Measurements from ENCODE around the gene MGAT4C. TPM values are rescaled to one million over a fixed set of nuclear protein-coding genes. Genes with fewer than 3 reads are reported as not detected.
"Not testable (repeated sequence)": the region's sequence is repeated elsewhere in the genome, so short reads cannot be mapped to it uniquely, and the experiment has no call there.

Gene MGAT4C
- 1 to 10 TPM in 1 of 4 donors, under 1 TPM in 3; 0.15 to 1.1 (median 0.60) TPM for total RNA-seq

DNA sequence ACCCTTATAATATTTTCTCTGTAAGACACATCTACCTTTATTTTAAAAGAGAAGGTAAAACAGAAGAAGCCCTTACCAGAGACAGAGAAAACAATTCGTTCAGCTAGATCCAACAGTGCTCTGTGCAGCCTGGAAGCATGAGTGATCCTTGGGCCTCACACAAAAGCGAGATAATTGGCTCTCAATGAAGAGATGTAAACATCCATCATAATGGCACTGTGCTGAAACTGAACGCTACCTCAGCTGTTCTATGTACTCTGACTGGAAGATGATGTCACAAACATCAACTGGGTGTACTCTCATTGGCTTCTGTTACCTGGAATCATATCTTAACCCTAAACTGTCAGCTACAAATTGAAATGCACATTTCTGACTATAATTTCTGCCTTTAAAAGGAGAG, at the start of gene MGAT4C:
MGAT4C (minus strand) TSS at position 229 of the 400 bp plus-strand sequence.
- no peaks in the 10 kb centered on the region for H3K36me3 ChIP-seq
- no peaks in the 10 kb centered on the region for H3K9me3 ChIP-seq
- H3K4me1 ChIP-seq, result no peaks in the 10 kb centered on the region
- ATAC-seq, result no peak
- WGBS, 2 donors (ENCODE audit: low coverage in 1 of 2), result 10 to 30% methylated on average over 2 to 3 of the region's 3 CpGs
- H3K27me3 ChIP-seq, result no peaks in the 10 kb centered on the region
- H3K4me3 ChIP-seq, result no peak within 1 kb of the TSS
- no peak within 1 kb of the TSS for H3K27ac ChIP-seq
- TF ChIP-seq POLR2AphosphoS5 (IDR thresholded peaks at IDR 0.05) (no peak), EP300 (IDR thresholded peaks at IDR 0.05) (no peak), POLR2A (IDR thresholded peaks at IDR 0.05) (no peak)
- TF ChIP-seq, protein P1, sequence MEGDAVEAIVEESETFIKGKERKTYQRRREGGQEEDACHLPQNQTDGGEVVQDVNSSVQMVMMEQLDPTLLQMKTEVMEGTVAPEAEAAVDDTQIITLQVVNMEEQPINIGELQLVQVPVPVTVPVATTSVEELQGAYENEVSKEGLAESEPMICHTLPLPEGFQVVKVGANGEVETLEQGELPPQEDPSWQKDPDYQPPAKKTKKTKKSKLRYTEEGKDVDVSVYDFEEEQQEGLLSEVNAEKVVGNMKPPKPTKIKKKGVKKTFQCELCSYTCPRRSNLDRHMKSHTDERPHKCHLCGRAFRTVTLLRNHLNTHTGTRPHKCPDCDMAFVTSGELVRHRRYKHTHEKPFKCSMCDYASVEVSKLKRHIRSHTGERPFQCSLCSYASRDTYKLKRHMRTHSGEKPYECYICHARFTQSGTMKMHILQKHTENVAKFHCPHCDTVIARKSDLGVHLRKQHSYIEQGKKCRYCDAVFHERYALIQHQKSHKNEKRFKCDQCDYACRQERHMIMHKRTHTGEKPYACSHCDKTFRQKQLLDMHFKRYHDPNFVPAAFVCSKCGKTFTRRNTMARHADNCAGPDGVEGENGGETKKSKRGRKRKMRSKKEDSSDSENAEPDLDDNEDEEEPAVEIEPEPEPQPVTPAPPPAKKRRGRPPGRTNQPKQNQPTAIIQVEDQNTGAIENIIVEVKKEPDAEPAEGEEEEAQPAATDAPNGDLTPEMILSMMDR (IDR thresholded peaks at IDR 0.05), result no peak

DNA sequence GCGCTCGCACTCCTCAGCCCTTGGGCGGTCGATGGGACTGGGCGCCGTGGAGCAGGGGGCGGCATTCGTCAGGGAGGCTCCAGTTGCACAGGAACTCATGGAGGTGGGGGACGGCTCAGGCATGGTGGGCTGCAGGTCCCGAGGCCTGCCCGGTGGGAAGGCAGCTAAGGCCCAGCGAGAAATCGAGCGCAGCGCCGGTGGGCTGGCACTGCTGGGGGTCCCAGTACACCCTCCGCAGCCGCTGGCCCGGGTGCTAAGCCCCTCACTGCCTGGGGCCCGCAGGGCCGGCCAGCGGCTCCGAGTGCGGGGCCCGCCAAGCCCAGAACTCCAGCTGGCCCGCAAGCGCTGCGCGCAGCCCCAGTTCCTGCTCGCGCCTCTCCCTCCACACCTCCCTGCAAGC, 40.2 kb upstream of the MGAT4C start:
- H3K4me3 ChIP-seq, result not testable (repeated sequence)
- WGBS, 2 donors (ENCODE audit: low coverage in 1 of 2), result no CpG with 5 or more reads among the region's 31 CpGs

GRCh38 chr12:86293682-86294240, 37.6 kb upstream of the MGAT4C start:
- 68 to 69% methylated on average over 3 of the region's 3 CpGs for WGBS, 2 donors (ENCODE audit: low coverage in 1 of 2)
- Histone ChIP-seq H3K4me3 (no peak overlapping the region), H3K36me3 (no peaks in the 10 kb centered on the region), H3K9me3 (no peaks in the 10 kb centered on the region), H3K27me3 (no peaks in the 10 kb centered on the region), H3K4me1 (no peaks in the 10 kb centered on the region), H3K27ac (no peak overlapping the region)
- ATAC-seq, result no peak
- TF ChIP-seq POLR2A (IDR thresholded peaks at IDR 0.05) (no peak), POLR2AphosphoS5 (IDR thresholded peaks at IDR 0.05) (no peak), EP300 (IDR thresholded peaks at IDR 0.05) (no peak)
- TF ChIP-seq, protein P1 (IDR thresholded peaks at IDR 0.05), result no peak

More for the DNA sequence above, 40.2 kb upstream of the MGAT4C start:
- not testable (repeated sequence) for ATAC-seq, H3K4me1 ChIP-seq, H3K27ac ChIP-seq, H3K27me3 ChIP-seq, H3K9me3 ChIP-seq, H3K36me3 ChIP-seq

DNA sequence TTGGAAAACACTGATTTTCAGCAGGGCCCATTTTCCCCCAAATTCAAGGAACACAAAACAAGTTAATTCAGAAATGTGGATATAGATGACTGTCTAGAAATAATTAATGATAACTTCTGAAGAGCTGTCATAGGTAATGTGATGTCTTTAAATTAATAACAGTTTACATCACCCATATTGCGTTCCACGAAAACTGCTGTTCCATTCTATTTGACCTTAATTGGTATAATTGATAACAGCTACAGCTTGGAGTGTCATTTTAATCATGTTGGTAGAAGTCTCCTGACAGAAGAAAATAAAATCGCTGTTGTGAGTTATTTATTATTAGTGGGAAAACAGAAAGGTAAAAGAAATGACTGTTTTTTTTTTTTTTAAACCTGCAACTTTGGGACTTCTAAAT, 36.3 kb upstream of the MGAT4C start:
- no peak for ATAC-seq
- 68 to 72% methylated on average over 3 of the region's 3 CpGs for WGBS, 2 donors (ENCODE audit: low coverage in 1 of 2)

GRCh38 chr12:86290615-86291014, 34.4 kb upstream of the MGAT4C start:
- WGBS, 2 donors (ENCODE audit: low coverage in 1 of 2), result 88 to 93% methylated on average over 2 to 3 of the region's 3 CpGs
- Histone ChIP-seq H3K36me3 (no peaks in the 10 kb centered on the region), H3K4me1 (no peaks in the 10 kb centered on the region), H3K9me3 (no peaks in the 10 kb centered on the region), H3K27ac (no peak overlapping the region), H3K27me3 (no peaks in the 10 kb centered on the region), H3K4me3 (no peak overlapping the region)
- ATAC-seq, result no peak
- TF ChIP-seq POLR2A (IDR thresholded peaks at IDR 0.05), result no peak
- no peak for TF ChIP-seq EP300 (IDR thresholded peaks at IDR 0.05)
- TF ChIP-seq, protein P1 (IDR thresholded peaks at IDR 0.05), result no peak
- no peak for TF ChIP-seq POLR2AphosphoS5 (IDR thresholded peaks at IDR 0.05)

More for the DNA sequence above, 36.3 kb upstream of the MGAT4C start:
- Histone ChIP-seq H3K4me1 (no peaks in the 10 kb centered on the region), H3K27me3 (no peaks in the 10 kb centered on the region), H3K4me3 (no peak overlapping the region), H3K9me3 (no peaks in the 10 kb centered on the region), H3K36me3 (no peaks in the 10 kb centered on the region), H3K27ac (no peak overlapping the region)
- TF ChIP-seq POLR2AphosphoS5 (IDR thresholded peaks at IDR 0.05) (no peak), POLR2A (IDR thresholded peaks at IDR 0.05) (no peak), EP300 (IDR thresholded peaks at IDR 0.05) (no peak)
- TF ChIP-seq, protein P1 (IDR thresholded peaks at IDR 0.05), result no peak
